T-helper 1 cell treated with Interleukin-12 subunit alpha and Interleukin-12 subunit beta and Interleukin-4 antibody, amounts not matched to agents 30 μg/mL and 1 μg/mL, for 36 hours (primary cell): ENCODE measurements around the gene COL18A1.

ENCODE experiments used
- H3K27ac Mint-ChIP-seq: one replicate; pipeline ENCODE4 v1.8.0; 2021; ENCODE audit warnings: mild to moderate bottlenecking, mixed read lengths
- H3K27me3 Mint-ChIP-seq: one replicate; pipeline ENCODE4 v1.8.0; 2021; ENCODE audit warnings: low read depth, mixed read lengths
- H3K36me3 Mint-ChIP-seq: one replicate; pipeline ENCODE4 v1.8.0; 2021; ENCODE audit warnings: low read depth, mixed read lengths
- H3K4me1 Mint-ChIP-seq: one replicate; pipeline ENCODE4 v1.8.0; 2021; ENCODE audit warnings: low read depth, mixed read lengths
- H3K4me3 Mint-ChIP-seq: one replicate; pipeline ENCODE4 v1.8.0; 2021; ENCODE audit warnings: mild to moderate bottlenecking, moderate library complexity, mixed read lengths
- H3K9me3 Mint-ChIP-seq: one replicate; pipeline ENCODE4 v1.8.0; 2021; ENCODE audit warnings: mixed read lengths

The COL18A1 gene

DNA sequence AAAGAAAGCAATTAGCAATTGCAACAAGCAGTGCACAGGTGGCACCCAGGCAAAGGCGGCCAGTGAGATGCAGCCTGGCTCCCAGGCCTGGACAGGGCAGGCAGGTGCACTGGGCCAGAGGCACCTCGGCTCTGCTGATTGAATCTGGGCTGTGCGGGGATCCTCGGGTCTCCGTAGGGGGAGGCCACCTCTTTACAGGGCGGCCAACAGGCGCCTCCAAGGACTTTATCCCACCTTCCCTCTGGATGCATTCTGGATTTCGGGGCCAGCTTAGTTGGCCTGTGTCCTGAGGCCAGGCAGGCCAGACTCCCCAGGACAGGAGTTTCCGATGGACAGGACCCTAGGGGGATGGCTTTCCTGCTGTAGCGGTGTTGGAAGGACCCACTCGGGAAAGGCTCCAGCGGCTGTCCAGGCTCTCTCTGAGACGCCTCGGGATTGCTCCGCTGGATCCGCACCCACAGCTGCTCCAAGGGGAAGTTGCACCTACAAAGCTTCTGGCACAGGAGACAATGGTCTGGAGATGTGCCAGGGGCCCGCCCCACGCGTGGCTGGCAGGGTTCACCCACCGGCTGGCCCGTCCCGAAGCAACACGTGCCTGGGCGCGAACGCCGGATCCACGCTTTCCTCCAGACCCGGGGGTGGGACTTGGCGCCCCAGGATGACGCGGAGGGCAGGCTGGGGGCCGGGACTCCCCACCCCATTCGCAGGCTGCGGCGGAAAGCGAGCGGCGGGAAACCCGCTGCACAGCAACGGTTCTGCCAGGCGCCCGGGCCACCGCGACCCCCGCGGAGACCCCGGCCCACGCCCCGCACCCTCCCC is 136.5 kb downstream of the COL18A1 start:
- Mint-ChIP-seq H3K4me3 (peak overlapping the region; percentile 75), H3K4me1 (peaks cover 13% of the 10 kb centered on the region), H3K27ac (peak overlapping the region; percentile 76), H3K9me3 (no peaks in the 10 kb centered on the region), H3K27me3 (no peaks in the 10 kb centered on the region), H3K36me3 (no peaks in the 10 kb centered on the region)

DNA sequence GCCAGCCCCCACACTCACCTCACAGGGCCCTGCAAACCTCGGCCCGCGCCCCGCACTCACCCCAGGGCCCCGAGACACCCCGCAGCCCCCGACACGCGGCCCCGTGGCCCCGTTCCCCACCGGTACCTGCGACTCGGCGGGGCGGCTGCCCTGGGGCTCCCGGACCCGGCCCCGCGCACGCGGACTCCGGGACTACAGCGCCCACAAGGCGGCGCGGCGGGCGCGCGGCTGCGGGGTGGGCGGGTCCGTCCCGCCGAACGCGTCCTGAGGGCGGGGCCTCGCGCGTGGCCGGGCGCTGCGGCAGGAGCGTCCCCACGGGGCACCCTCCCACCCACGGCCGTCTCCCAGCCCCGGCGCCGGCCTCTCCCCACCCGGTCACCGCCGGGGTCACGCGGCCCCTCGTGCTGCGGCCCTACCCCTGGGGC is 137.3 kb downstream of the COL18A1 start, which contains the start of gene SLC19A1:
TSS of gene SLC19A1 (minus strand) at position 199 of the 425 bp plus-strand sequence. CDS start 4,481 bp downstream, outside the sequence.
- peaks cover 13% of the 10 kb centered on the region for H3K4me1 Mint-ChIP-seq

DNA sequence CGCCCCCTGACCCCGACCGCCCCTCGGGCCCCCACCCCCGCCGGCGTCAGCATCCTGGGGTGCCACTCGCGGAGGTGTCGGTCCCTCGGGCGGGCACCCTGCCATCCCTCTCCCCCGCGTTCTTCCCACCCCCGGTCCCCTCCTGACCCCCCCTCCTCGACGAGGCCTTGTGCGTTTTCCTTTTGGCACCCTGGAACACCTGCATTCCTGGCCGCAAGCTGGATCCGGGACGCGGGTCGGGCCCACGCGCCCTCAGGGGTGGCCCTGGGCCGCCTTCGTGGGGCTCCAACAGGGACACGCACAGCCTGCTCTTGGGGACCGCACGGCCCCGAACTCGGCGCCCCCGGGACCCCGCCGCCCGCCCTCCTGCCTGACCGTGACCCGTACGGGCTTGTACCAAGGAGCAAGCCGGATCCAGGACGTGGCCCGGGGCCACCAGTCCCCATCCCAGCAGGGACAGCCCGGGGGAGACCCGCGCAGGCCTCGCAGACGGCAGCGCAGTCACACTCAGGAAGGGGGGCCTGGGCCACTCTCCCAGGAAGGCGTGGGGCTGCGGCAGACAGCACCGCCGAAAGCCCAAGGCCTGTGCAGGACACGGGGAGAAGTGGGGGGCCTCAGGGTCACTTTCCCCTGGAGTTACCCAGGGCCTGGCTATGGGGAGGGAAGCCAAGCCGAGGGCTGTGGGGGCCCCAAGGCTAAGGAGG is 137.9 kb downstream of the COL18A1 start:
- Mint-ChIP-seq H3K4me3 (no peak overlapping the region), H3K4me1 (peaks cover 18% of the 10 kb centered on the region)

More for the DNA sequence above, 137.3 kb downstream of the COL18A1 start, which contains the start of gene SLC19A1:
- no peaks in the 10 kb centered on the region for H3K9me3 Mint-ChIP-seq
- H3K27ac Mint-ChIP-seq: peak within 1 kb of the TSS; percentile 26
- H3K27me3 Mint-ChIP-seq: no peaks in the 10 kb centered on the region
- H3K4me3 Mint-ChIP-seq: peak within 1 kb of the TSS; percentile 75
- no peaks in the 10 kb centered on the region for H3K36me3 Mint-ChIP-seq

DNA sequence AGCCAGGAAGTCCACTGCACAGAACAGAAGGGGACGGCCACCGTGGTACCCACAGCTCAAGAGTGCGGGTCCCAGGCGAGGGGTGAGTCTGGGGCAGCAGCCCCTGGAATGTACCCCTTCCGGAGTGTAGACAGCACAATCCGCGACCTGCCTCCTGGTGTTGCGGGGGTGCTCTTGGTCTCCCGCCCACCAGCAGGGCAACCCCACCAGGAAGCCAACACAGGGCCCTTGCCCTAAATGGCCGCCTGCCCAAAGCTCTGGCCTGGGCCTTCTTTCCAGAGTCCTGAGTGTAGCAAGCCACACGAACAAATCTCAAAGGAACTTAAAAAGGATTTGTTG is 138.4 kb downstream of the COL18A1 start:
- Mint-ChIP-seq H3K9me3 (no peaks in the 10 kb centered on the region), H3K4me1 (peaks cover 19% of the 10 kb centered on the region), H3K4me3 (peak overlapping the region; percentile 67), H3K27ac (no peak overlapping the region), H3K27me3 (no peaks in the 10 kb centered on the region), H3K36me3 (no peaks in the 10 kb centered on the region)

More for the DNA sequence above, 137.9 kb downstream of the COL18A1 start:
- Mint-ChIP-seq H3K27ac (no peak overlapping the region), H3K27me3 (no peaks in the 10 kb centered on the region), H3K9me3 (no peaks in the 10 kb centered on the region), H3K36me3 (no peaks in the 10 kb centered on the region)

DNA sequence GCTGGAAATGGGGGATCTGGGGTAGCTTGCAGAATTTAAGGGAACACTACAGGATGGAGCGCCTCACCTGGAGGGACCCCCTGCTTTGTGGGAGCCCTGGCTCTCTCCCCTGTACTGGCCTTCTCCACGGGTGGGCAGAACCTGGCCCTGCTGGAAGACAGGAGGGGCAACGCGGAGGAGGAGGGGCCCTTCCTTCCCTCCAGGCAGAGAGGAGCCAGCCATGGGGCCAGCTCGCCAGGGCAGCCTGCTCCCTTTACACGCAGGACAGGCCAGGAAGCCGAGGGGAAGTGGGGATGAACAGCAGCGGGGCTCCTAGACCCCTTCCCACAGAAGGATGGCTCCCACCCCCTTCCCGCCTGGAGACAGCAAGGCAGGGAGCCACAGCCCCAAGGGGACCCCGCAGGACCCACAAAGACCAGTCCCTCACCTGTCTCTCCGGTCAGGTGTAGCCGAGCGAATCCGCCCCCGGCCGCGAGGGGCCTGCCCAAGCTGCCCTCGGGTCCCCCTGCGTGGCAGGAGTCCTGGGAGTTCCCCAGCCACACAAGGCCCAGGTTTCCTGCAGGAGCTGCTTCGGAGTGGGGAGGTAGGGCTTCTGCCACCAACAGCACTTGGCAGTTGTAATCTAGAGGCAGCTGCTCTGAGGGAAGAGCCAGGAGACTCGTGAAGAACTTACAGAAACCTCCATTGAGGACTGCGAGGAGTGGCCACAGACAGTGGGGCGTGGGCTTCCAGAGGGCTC is 138.9 kb downstream of the COL18A1 start:
- H3K4me1 Mint-ChIP-seq: peaks cover 21% of the 10 kb centered on the region
- H3K9me3 Mint-ChIP-seq: no peaks in the 10 kb centered on the region
- H3K27ac Mint-ChIP-seq: no peak overlapping the region
- no peaks in the 10 kb centered on the region for H3K36me3 Mint-ChIP-seq
- no peaks in the 10 kb centered on the region for H3K27me3 Mint-ChIP-seq
- peak overlapping the region; percentile 67 for H3K4me3 Mint-ChIP-seq

DNA sequence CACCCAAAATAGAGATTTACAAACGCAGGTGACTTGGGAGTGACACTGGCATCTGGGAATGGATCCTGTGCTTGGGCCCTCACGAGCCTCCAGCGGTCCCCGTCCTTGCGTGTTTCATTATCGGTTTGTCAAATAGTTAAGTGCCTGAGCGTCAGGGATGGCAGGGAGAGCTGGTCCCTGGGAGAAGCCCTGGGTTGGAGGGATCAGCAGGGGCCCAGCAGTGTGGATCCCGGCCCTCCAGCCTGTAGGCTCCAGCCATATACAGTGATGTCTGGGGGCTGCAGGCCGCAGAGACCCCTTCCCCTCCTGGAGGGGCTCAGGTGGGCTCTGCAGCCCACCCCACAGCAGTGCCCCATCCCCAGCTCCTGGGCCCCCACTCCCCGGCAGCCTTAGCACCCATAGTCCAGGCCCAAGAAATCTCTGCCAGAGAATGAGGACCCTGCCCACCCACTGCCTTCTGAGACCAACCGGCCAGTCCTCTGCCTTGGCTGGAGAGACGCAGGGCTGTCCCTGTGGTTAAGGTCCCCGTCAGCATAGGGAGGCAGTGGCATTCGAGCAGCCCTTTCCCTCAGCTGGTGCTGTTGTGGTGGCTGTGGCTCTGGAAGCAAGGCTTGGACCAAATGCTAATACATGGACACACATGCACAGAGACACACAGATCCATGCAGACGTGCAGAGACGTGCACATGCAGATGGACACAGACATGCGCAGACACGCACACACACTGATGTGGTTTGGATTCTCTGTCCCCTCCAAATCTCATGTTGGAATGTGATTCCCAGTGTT is 139.7 kb downstream of the COL18A1 start:
- no peaks in the 10 kb centered on the region for H3K27me3 Mint-ChIP-seq
- no peaks in the 10 kb centered on the region for H3K36me3 Mint-ChIP-seq

DNA sequence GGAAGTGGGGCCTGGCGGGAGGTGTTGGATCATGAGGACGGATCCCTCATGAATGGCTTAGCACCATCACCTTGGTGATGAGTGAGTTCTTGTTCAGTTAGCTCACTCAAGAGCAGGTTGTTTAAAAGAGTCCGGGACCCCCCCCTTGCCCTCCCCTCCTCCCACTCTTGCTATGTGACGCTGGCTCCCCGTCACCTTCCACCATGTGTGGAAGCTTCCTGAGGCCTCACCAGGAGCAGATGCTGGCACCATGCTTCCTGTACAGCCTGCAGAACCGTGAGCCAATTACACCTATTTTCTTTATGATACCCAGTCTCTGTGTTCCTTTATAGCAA is 140.2 kb downstream of the COL18A1 start:
- no peaks in the 10 kb centered on the region for H3K27me3 Mint-ChIP-seq
- no peak overlapping the region for H3K27ac Mint-ChIP-seq
- no peaks in the 10 kb centered on the region for H3K36me3 Mint-ChIP-seq
- no peak overlapping the region for H3K4me3 Mint-ChIP-seq
- H3K4me1 Mint-ChIP-seq: peaks cover 26% of the 10 kb centered on the region
- no peaks in the 10 kb centered on the region for H3K9me3 Mint-ChIP-seq

More for the DNA sequence above, 139.7 kb downstream of the COL18A1 start:
- H3K27ac Mint-ChIP-seq: no peak overlapping the region
- peaks cover 27% of the 10 kb centered on the region for H3K4me1 Mint-ChIP-seq
- H3K9me3 Mint-ChIP-seq: no peaks in the 10 kb centered on the region
- H3K4me3 Mint-ChIP-seq: no peak overlapping the region

DNA sequence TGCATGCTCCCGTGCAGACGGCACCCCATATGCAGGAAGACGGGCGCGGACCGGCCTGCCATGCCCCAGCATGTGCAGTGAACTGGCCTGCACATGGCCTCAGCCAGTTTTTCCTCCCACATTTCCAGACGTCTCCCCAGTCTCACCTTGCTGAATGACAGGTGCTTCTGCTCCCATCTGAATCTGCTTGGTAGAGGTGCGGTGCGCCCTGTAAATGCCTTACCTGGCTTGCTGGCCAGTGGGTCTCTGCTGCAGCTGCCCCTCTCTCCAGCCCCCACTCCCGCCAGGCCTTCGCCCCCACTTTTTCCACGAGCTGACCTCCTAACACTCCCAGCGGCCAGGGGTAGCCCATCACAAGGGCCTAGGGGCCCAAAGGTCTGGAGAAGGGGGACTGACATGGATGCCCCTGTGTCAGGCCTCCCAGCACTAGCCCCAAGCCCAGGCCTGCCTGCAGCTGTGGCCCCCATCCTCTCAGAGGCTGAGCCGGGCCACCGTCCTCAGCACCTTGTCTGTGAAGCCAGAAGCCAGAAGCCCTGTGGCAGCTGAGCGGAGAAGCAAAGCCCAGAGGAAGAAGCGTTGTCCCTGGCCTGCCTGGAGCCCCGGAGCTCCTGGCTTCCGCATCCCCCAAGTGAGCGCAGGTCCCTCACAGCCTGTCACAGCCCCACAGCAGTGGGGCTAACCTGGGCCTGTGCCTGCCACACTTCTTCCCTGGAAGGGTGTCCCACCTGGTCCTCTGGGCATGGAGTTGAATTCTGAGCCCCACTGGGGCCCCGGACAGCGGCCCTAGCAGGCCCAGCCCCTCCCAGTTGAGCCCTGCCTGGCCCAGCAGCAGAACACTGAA is 140.9 kb downstream of the COL18A1 start:
- H3K9me3 Mint-ChIP-seq: no peaks in the 10 kb centered on the region
- no peaks in the 10 kb centered on the region for H3K36me3 Mint-ChIP-seq
- no peak overlapping the region for H3K27ac Mint-ChIP-seq
- no peaks in the 10 kb centered on the region for H3K27me3 Mint-ChIP-seq
- H3K4me1 Mint-ChIP-seq: peaks cover 27% of the 10 kb centered on the region
- H3K4me3 Mint-ChIP-seq: no peak overlapping the region

DNA sequence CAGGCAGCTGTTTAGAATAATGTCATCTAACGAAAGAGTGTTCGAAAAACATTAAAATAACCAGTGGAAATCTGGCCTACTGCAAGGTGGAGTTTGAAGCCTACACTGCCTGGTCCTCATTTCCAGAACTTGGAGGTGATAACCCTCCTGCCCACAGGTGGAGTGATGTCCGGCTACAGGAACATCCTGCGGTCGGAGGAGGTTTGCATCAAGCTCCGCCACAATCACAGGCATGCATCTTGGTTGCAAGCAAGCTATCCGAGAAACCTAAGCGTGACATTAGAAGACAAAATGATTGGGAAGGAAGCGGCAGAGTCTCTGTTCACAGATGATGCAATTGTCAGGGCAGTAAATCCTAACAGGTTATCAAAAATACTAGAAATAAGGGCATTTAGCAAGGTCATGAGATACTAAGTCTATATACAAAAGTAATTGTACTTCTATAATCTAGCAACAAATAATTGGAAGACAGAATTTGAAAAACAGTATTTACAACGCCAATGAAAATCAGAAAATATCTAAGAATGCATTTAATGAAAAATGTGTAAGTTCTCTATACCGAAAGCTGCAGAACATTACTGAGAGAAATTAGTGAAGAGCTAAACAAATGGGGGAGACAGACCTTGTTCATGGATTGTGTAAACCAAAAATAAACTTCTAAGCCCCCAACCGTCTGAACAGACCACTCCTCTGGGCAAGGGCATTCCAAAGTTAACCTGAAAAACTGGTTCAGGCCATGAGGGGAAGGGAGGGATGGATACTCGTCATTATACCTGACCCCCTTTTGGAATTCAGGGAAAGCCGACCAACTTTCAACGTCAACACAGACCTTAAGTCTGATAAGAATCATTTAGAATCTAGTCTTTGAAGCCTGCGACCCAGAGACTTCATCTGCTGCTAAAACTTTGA is 141.9 kb downstream of the COL18A1 start:
- no peaks in the 10 kb centered on the region for H3K27me3 Mint-ChIP-seq
- no peaks in the 10 kb centered on the region for H3K36me3 Mint-ChIP-seq
- H3K27ac Mint-ChIP-seq: no peak overlapping the region
- H3K9me3 Mint-ChIP-seq: no peaks in the 10 kb centered on the region
- H3K4me1 Mint-ChIP-seq: peaks cover 33% of the 10 kb centered on the region
- no peak overlapping the region for H3K4me3 Mint-ChIP-seq

DNA sequence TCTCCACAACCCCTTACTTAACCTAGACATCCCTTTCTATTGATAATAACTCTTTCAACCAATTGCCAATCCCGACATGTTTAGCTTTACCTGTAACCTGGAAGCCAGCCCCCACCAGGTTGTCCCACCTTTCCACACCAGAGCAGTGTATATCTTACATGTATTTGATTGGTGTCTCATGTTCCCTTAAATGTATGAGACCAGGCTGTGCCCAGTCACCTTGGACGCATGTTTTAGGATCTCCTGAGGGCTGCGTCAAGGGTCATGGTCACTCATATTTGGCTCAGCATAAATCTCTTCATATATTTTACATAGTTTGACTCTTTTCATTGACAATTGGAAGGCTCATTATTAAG is 142.6 kb downstream of the COL18A1 start:
- Mint-ChIP-seq H3K4me1 (peaks cover 35% of the 10 kb centered on the region), H3K27ac (peak overlapping the region; percentile 31), H3K4me3 (no peak overlapping the region), H3K9me3 (no peaks in the 10 kb centered on the region), H3K36me3 (no peaks in the 10 kb centered on the region), H3K27me3 (no peaks in the 10 kb centered on the region)

DNA sequence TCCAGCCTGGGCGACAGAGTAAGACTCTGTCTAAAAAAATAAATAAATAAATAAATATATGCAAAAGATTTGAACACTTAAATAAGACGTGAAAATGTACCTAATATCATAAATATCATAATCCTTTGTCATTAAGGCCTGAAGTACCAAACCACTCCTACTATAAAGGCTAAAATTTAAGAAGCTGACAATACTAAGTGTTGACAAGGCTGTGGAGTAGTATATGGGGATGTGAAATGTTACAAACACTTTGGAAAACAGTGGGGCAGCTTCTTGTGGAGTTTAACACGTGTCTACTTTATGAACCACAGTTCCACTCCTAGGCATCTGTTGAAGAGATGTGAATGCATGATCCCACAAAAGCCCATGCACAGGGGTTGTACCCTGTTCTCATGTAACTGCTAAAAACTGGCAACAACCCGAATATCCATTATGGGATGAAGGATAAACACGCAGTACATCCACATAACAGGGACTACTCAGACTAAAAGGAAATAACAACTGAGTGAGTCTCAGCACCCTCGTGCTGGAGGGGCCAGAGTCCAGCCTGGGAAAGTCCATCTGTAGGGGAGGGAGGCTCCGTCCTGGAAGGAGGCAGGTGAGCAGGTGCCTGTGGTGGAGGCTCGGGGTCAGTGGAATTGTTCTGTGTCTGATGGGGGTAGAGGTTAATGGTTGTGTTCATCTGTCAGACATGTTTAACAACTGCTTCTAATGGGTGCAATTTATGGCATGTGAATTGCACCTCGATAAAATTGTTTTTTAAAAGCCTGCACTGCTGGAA is 143.9 kb downstream of the COL18A1 start:
- Mint-ChIP-seq H3K4me1 (peaks cover 37% of the 10 kb centered on the region), H3K27me3 (no peaks in the 10 kb centered on the region), H3K9me3 (no peaks in the 10 kb centered on the region), H3K36me3 (no peaks in the 10 kb centered on the region), H3K27ac (peak overlapping the region; percentile 92), H3K4me3 (peak overlapping the region; percentile 71)
